Cardiac muscle cell (in vitro differentiated cells and primary cell): ENCODE results near the gene NUDT8. TPM values are rescaled to one million over a fixed set of nuclear protein-coding genes. Genes with fewer than 3 reads are reported as not detected.

Source experiments
- DNase-seq, 2 donors: peaks; one replicate each; pipeline versions ENCODE4 v3.0.0 to v3.0.0-alpha.2; 2010 to 2017; ENCODE audit warnings: low read depth in 1 of 2, low spot score in 1 of 2
- H3K27ac ChIP-seq: fragments of 200-600 bp; sonication (generic); 2 replicates; pipeline ENCODE4 v1.5.1; 2016
- H3K27me3 ChIP-seq: fragments of 200-600 bp; sonication (generic); 2 replicates; pipeline ENCODE4 v1.6.0; 2016; ENCODE audit warnings: control low read depth
- H3K36me3 ChIP-seq: fragments of 200-600 bp; sonication (generic); 2 replicates; pipeline ENCODE4 v1.5.1; 2016; ENCODE audit warnings: control low read depth
- H3K4me1 ChIP-seq: fragments of 200-600 bp; sonication (generic); 2 replicates; pipeline ENCODE4 v1.8.1; 2017; ENCODE audit warnings: low read depth, mild to moderate bottlenecking, mixed run types
- H3K4me3 ChIP-seq: fragments of 200-600 bp; sonication (generic); 2 replicates; pipeline ENCODE4 v1.5.1; 2016; ENCODE audit warnings: mild to moderate bottlenecking
- H3K9me3 ChIP-seq: fragments of 200-600 bp; sonication (generic); 2 replicates; pipeline ENCODE4 v1.5.1; 2017; ENCODE audit warnings: low read depth, mild to moderate bottlenecking, control low read depth
- CTCF ChIP-seq: IDR thresholded peaks from 2 replicates; pipeline ENCODE4 v1.5.1; 2012; ENCODE audit warnings: low read depth, mild to moderate bottlenecking, low read length
- polyA plus RNA-seq: library from polyadenylated mRNA; unstranded; fragments of >200 nt; fragmentation: Nextera tagmentation; extraction: Ambion mirVana; gene quantifications from 2 replicates; pipeline ENCODE4 v1.2.1, GENCODE V29; 2016
- total RNA-seq: library from RNA; depleted of rRNA; stranded (reverse); fragments of >200 nt; gene quantifications from 2 replicates; pipeline ENCODE4 v1.2.3, GENCODE V29; 2016

NUDT8 gene
- total and polyA plus RNA-seq, 2 experiments from 2014 or later, result 6.9 to 17.3 TPM

DNA sequence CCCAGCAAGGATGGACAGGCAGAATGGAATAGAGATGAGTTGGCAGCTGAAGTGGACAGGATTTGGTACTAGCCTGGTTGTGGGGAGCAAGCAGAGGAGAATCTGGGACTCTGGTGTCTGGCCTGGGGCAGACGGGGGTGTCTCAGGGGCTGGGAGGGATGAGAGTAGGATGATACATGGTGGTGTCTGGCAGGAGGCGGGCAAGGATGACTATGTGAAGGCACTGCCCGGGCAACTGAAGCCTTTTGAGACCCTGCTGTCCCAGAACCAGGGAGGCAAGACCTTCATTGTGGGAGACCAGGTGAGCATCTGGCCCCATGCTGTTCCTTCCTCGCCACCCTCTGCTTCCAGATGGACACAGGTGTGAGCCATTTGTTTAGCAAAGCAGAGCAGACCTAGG lies 43.8 kb downstream of the NUDT8 start:
- DNase-seq, result no peak
- Histone ChIP-seq H3K27ac (no peak overlapping the region), H3K27me3 (no peaks in the 10 kb centered on the region), H3K9me3 (no peaks in the 10 kb centered on the region), H3K36me3 (no peaks in the 10 kb centered on the region), H3K4me3 (no peak overlapping the region), H3K4me1 (no peaks in the 10 kb centered on the region)
- TF ChIP-seq CTCF, result no peak

DNA sequence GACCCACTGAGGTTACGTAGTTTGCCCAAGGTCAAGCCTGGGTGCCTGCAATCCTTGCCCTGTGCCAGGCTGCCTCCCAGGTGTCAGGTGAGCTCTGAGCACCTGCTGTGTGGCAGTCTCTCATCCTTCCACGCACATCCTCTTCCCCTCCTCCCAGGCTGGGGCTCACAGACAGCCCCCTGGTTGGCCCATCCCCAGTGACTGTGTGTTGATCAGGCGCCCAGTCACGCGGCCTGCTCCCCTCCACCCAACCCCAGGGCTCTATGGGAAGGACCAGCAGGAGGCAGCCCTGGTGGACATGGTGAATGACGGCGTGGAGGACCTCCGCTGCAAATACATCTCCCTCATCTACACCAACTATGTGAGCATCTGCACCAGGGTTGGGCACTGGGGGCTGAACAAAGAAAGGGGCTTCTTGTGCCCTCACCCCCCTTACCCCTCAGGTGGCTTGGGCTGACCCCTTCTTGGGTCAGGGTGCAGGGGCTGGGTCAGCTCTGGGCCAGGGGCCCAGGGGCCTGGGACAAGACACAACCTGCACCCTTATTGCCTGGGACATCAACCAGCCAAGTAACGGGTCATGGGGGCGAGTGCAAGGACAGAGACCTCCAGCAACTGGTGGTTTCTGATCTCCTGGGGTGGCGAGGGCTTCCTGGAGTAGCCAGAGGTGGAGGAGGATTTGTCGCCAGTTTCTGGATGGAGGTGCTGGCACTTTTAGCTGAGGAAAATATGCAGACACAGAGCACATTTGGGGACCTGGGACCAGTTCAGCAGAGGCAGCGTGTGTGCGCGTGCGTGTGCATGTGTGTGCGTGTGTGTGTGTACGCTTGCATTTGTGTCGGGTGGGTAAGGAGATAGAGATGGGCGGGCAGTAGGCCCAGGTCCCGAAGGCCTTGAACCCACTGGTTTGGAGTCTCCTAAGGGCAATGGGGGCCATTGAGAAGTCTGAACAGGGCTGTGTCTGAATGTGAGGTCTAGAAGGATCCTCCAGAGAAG lies 44.6 kb downstream of the NUDT8 start:
- H3K4me1 ChIP-seq, result no peaks in the 10 kb centered on the region
- H3K4me3 ChIP-seq, result peak overlapping the region; percentile 56
- no peak overlapping the region for H3K27ac ChIP-seq
- H3K9me3 ChIP-seq, result no peaks in the 10 kb centered on the region
- TF ChIP-seq CTCF, result no peak
- H3K36me3 ChIP-seq, result no peaks in the 10 kb centered on the region
- H3K27me3 ChIP-seq, result no peaks in the 10 kb centered on the region
- no peak for DNase-seq

- H3K4me1 ChIP-seq, result no peaks in the 10 kb centered on the region
- H3K36me3 ChIP-seq, result no peaks in the 10 kb centered on the region
- H3K27me3 ChIP-seq, result no peaks in the 10 kb centered on the region
- peak overlapping the region; percentile 91 for H3K27ac ChIP-seq
- peak overlapping the region; percentile 56 for H3K4me3 ChIP-seq
- no peaks in the 10 kb centered on the region for H3K9me3 ChIP-seq
- peak; percentile 69 to 71 for DNase-seq
- TF ChIP-seq CTCF, result no peak
These were observed 45.4 kb downstream of the NUDT8 start for GRCh38 chr11:67584205-67584880.

GRCh38 chr11:67583247-67584204 lies 46.2 kb downstream of the NUDT8 start, which contains the start of gene GSTP1:
GSTP1 (plus strand) TSS chr11:67583812; CDS start chr11:67583844, 32 bp downstream.
- peak; percentile 68 for TF ChIP-seq CTCF
- Histone ChIP-seq H3K4me3 (peak within 1 kb of the TSS; percentile 56), H3K36me3 (no peaks in the 10 kb centered on the region), H3K4me1 (no peaks in the 10 kb centered on the region), H3K27ac (peak within 1 kb of the TSS; percentile 91), H3K27me3 (no peaks in the 10 kb centered on the region), H3K9me3 (no peaks in the 10 kb centered on the region)
- DNase-seq, result peak; percentile 94 to 98

- no peak for TF ChIP-seq CTCF
- Histone ChIP-seq H3K36me3 (no peaks in the 10 kb centered on the region), H3K27ac (no peak overlapping the region), H3K4me1 (no peaks in the 10 kb centered on the region), H3K9me3 (no peaks in the 10 kb centered on the region), H3K4me3 (no peak overlapping the region), H3K27me3 (no peaks in the 10 kb centered on the region)
- DNase-seq, result no peak
These were observed 47.7 kb downstream of the NUDT8 start for GRCh38 chr11:67582011-67582410.
